Measurements from ENCODE around the gene SPOCK1. TPM values are rescaled to one million over a fixed set of nuclear protein-coding genes. Genes with fewer than 3 reads are reported as not detected.

The SPOCK1 gene
- total and polyA plus RNA-seq, 2 of the 4 experiments (the other 2 are of a cell fraction), result 5.0 to 20.3 TPM

DNA sequence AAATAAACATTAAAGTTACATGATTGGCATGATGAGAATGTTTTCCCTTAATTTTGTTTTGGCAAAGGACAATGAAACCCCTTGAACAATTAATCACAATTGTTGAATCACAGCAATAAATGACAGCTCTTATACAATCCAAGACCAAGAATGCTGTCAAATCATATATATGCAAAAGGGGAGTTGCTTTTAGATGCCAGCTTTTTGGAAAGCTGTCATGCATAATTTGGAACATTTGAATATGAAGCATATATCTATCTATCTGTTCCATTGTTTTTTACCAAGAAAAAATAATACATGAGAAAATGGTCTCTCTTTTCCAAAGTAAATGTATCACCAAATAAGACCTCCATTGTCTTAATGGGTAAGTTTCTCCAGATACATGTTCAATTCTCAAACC lies 44.5 kb downstream of the SPOCK1 start:
- H3K9ac ChIP-seq (ENCODE audit: low read depth, low read length), result no peak overlapping the region
- no peak for TF ChIP-seq FOS (IDR thresholded peaks at IDR 0.05; ENCODE audit: low read depth, low read length)
- no peak for TF ChIP-seq RAD21 (IDR thresholded peaks at IDR 0.05; ENCODE audit: low read length)
- TF ChIP-seq CHD1 (IDR thresholded peaks at IDR 0.05; ENCODE audit: low read depth, low read length), result no peak
- TF ChIP-seq MAZ (IDR thresholded peaks at IDR 0.05; ENCODE audit: borderline replicate concordance, low read depth, low read length), result no peak
- TF ChIP-seq MAFK (IDR thresholded peaks at IDR 0.05; ENCODE audit: low read depth, low read length), result no peak
- no peak for TF ChIP-seq SMC3 (IDR thresholded peaks at IDR 0.05; ENCODE audit: low read depth, low read length)
- TF ChIP-seq POLR2A (IDR thresholded peaks at IDR 0.05; ENCODE audit: low read depth, low read length), result no peak
- TF ChIP-seq MXI1 (IDR thresholded peaks at IDR 0.05; ENCODE audit: borderline replicate concordance, low read depth, low read length), result no peak
- TF ChIP-seq, protein P1, sequence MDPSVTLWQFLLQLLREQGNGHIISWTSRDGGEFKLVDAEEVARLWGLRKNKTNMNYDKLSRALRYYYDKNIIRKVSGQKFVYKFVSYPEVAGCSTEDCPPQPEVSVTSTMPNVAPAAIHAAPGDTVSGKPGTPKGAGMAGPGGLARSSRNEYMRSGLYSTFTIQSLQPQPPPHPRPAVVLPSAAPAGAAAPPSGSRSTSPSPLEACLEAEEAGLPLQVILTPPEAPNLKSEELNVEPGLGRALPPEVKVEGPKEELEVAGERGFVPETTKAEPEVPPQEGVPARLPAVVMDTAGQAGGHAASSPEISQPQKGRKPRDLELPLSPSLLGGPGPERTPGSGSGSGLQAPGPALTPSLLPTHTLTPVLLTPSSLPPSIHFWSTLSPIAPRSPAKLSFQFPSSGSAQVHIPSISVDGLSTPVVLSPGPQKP (IDR thresholded peaks at IDR 0.05; ENCODE audit: borderline replicate concordance, low read depth, low read length), result no peak
- no peak for TF ChIP-seq CEBPB (IDR thresholded peaks at IDR 0.05; ENCODE audit: low read depth, low read length)
- TF ChIP-seq RFX5 (IDR thresholded peaks at IDR 0.05; ENCODE audit: low read depth, low read length), result no peak
- no peak for TF ChIP-seq BHLHE40 (IDR thresholded peaks at IDR 0.05; ENCODE audit: low read depth, low read length)
- no peak overlapping the region for H2AFZ ChIP-seq (replicated peaks; ENCODE audit: low read length, poor library complexity)
- H2BK120ac ChIP-seq (ENCODE audit: low read depth, low read length), result no peak overlapping the region
- H3K4ac ChIP-seq (ENCODE audit: low read depth, low read length), result no peak overlapping the region
- no peaks in the 10 kb centered on the region for H4K20me1 ChIP-seq (ENCODE audit: insufficient read depth, low read length)
- no peak overlapping the region for H4K91ac ChIP-seq (ENCODE audit: insufficient read depth, low read depth, low read length)
- no TSS peak for BruUV-seq (replicated peaks)
- H4K5ac ChIP-seq (ENCODE audit: low read depth, low read length), result no peak overlapping the region
- no peak overlapping the region for H3K14ac ChIP-seq (replicated peaks; ENCODE audit: low read depth, low read length)
- H3K9me1 ChIP-seq (ENCODE audit: insufficient read depth, low read length), result no peaks in the 10 kb centered on the region
- H3K4me3 ChIP-seq (ENCODE audit: insufficient read depth, low read depth, low read length), result no peak overlapping the region
- dilution Hi-C loops (cut with HindIII; ENCODE audit: low sequenced_read_pairs, unreplicated experiment), result no loop called here
- H2BK20ac ChIP-seq (ENCODE audit: low read depth, low read length), result no peak overlapping the region
- in situ Hi-C loops (cut with MboI; ENCODE audit: low sequenced_read_pairs), result no loop called here
- ChIA-PET POLR2A (ENCODE audit: unreplicated experiment) (no interaction called here), CTCF (interaction anchor here (0.6 kb wide), 1 partner anchor 12 kb away, joined by 3 read pairs; no protein-coding TSS in a partner anchor)
- intact Hi-C loops (cut with micrococcal nuclease), result no loop called here
- no peaks in the 10 kb centered on the region for H3K36me3 ChIP-seq (ENCODE audit: control insufficient read depth, insufficient read depth, low read length)
- DNase-seq (no peak), ATAC-seq (ENCODE audit: low read depth) (no peak)
- no peaks in the 10 kb centered on the region for H3K79me1 ChIP-seq (ENCODE audit: low read depth in 1 of 2, low read length in 2 of 2)
- H3K4me2 ChIP-seq (ENCODE audit: low read depth, low read length), result no peak overlapping the region
- no peak overlapping the region for H4K8ac ChIP-seq (ENCODE audit: low read depth in 2 of 2, low read length in 2 of 2)
- H2BK5ac ChIP-seq (ENCODE audit: low read depth, low read length, poor library complexity, severe bottlenecking), result no peak overlapping the region
- H2BK15ac ChIP-seq (ENCODE audit: low read depth, low read length), result no peak overlapping the region
- no peaks in the 10 kb centered on the region for H3K4me1 ChIP-seq (ENCODE audit: control insufficient read depth, insufficient read depth, low read length)
- no peak overlapping the region for H2AK5ac ChIP-seq (ENCODE audit: low read depth, low read length)
- H2AK9ac ChIP-seq (replicated peaks; ENCODE audit: low read depth, low read length, poor library complexity), result no peak overlapping the region
- H3K27me3 ChIP-seq (ENCODE audit: control insufficient read depth, insufficient read depth, low read length), result no peaks in the 10 kb centered on the region
- no peak overlapping the region for H3K56ac ChIP-seq (ENCODE audit: extremely low read depth, insufficient read depth, low read length)
- no peak overlapping the region for H3K23ac ChIP-seq (ENCODE audit: low read depth, low read length)
- H3K18ac ChIP-seq (ENCODE audit: low read depth, low read length), result no peak overlapping the region
- H3K9me3 ChIP-seq (ENCODE audit: control insufficient read depth, insufficient read depth, low read length), result no peaks in the 10 kb centered on the region
- H3K27ac ChIP-seq (ENCODE audit: insufficient read depth, low read length), result no peak overlapping the region

Data from IMR-90 (cell line).